HepG2 (cell line): ENCODE data around the gene ASCL3.

Experiments used
- ASH2L ChIP-seq: fragments of 300-600, 200-600 bp; sonication (generic); IDR thresholded peaks from 2 replicates; pipeline ENCODE4 v1.7.0; 2017; ENCODE audit warnings: low read depth, mild to moderate bottlenecking, moderate library complexity, mixed read lengths, low read length; ENCODE audit not compliant: insufficient read length
- CHD2 ChIP-seq: IDR thresholded peaks from 2 replicates; pipeline ENCODE4 v1.6.1; 2011; ENCODE audit warnings: low read depth, low read length, improper control_type of control experiment
- FOSL1 ChIP-seq: sonication (generic); formaldehyde crosslinking; IDR thresholded peaks from 2 replicates; pipeline ENCODE4 v1.9.0; 2021; ENCODE audit warnings: missing genetic modification reagents, borderline replicate concordance
- MAFK ChIP-seq, 2 experiments: IDR thresholded peaks in 1 of 2; conservative IDR thresholded peaks in 1 of 2; 2 replicates each; pipeline ENCODE4 v1.6.1; 2011; ENCODE audit warnings: improper control_type of control experiment in 2 of 2, low read length in 2 of 2
- MTF1 ChIP-seq: sonication (generic); formaldehyde crosslinking; IDR thresholded peaks from 2 replicates; pipeline ENCODE4 v1.5.0; 2020; ENCODE audit warnings: missing genetic modification reagents
- POLR2AphosphoS5 ChIP-seq: IDR thresholded peaks from 2 replicates; pipeline ENCODE4 v1.6.1; 2012; ENCODE audit warnings: low read depth, low read length
- TOE1 ChIP-seq: sonication (generic); formaldehyde crosslinking; IDR thresholded peaks from 2 replicates; pipeline ENCODE4 v1.4.0; 2020; ENCODE audit warnings: mild to moderate bottlenecking, missing genetic modification reagents
- ZBTB1 ChIP-seq: sonication (generic); formaldehyde crosslinking; IDR thresholded peaks from 2 replicates; pipeline ENCODE4 v1.4.0; 2020; ENCODE audit warnings: missing genetic modification reagents, borderline replicate concordance
- ZNF232 ChIP-seq: sonication (generic); formaldehyde crosslinking; IDR thresholded peaks from 2 replicates; pipeline ENCODE4 v1.4.0; 2020; ENCODE audit warnings: missing genetic modification reagents, borderline replicate concordance
- ZNF740 ChIP-seq: sonication (generic); formaldehyde crosslinking; IDR thresholded peaks from 2 replicates; pipeline ENCODE4 v1.4.0; 2020; ENCODE audit warnings: missing genetic modification reagents
- TF ChIP-seq, protein P1 (sequence below): sonication (generic); formaldehyde crosslinking; IDR thresholded peaks from 2 replicates; pipeline ENCODE4 v1.5.0; 2020; ENCODE audit warnings: mild to moderate bottlenecking, missing genetic modification reagents, moderate library complexity

GRCh38 chr11:8942518-8943066 is at the start of gene ASCL3:
- TF ChIP-seq FOSL1 (CRISPR knock-in tag) (no peak), ZNF740 (CRISPR knock-in tag) (no peak), ZNF232 (CRISPR knock-in tag) (no peak), ZBTB1 (CRISPR knock-in tag) (no peak), ASH2L (no peak), POLR2AphosphoS5 (no peak), MTF1 (CRISPR knock-in tag) (no peak), CHD2 (no peak), TOE1 (CRISPR knock-in tag) (no peak), MAFK (conservative IDR thresholded peaks at IDR 0.05 in 1 of 2, IDR thresholded peaks at IDR 0.05 in 1 of 2; ENCODE audit: low read length in 2 of 2) (no peak)
- TF ChIP-seq, protein P1, sequence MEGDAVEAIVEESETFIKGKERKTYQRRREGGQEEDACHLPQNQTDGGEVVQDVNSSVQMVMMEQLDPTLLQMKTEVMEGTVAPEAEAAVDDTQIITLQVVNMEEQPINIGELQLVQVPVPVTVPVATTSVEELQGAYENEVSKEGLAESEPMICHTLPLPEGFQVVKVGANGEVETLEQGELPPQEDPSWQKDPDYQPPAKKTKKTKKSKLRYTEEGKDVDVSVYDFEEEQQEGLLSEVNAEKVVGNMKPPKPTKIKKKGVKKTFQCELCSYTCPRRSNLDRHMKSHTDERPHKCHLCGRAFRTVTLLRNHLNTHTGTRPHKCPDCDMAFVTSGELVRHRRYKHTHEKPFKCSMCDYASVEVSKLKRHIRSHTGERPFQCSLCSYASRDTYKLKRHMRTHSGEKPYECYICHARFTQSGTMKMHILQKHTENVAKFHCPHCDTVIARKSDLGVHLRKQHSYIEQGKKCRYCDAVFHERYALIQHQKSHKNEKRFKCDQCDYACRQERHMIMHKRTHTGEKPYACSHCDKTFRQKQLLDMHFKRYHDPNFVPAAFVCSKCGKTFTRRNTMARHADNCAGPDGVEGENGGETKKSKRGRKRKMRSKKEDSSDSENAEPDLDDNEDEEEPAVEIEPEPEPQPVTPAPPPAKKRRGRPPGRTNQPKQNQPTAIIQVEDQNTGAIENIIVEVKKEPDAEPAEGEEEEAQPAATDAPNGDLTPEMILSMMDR (CRISPR knock-in tag): no peak
